GM15510 (cell line): ENCODE results near the gene GSX1.

ENCODE experiments used
- POLR2A ChIP-seq: IDR thresholded peaks from 3 replicates; pipeline ENCODE4 v1.6.1; 2011; ENCODE audit warnings: borderline replicate concordance; ENCODE audit not compliant: insufficient read length; ENCODE audit errors: extremely low read depth

Gene GSX1

GRCh38 chr13:27842571-27842970, 50.3 kb downstream of the GSX1 start:
- TF ChIP-seq POLR2A: no peak
